GM21447 (cell line): Measurements from ENCODE around the gene CREG1.
A peak's percentile ranks its signal among the peaks of the same experiment; 100 is the strongest.
"Not testable (repeated sequence)": the region's sequence is repeated elsewhere in the genome, so short reads cannot be mapped to it uniquely, and the experiment has no call there.

Experiments used
- ATAC-seq: cut with Tn5 transposase; IDR thresholded peaks from one replicate; pipeline ENCODE4 v1.9.1; 2021; ENCODE audit not compliant: unreplicated experiment

CREG1 gene

DNA sequence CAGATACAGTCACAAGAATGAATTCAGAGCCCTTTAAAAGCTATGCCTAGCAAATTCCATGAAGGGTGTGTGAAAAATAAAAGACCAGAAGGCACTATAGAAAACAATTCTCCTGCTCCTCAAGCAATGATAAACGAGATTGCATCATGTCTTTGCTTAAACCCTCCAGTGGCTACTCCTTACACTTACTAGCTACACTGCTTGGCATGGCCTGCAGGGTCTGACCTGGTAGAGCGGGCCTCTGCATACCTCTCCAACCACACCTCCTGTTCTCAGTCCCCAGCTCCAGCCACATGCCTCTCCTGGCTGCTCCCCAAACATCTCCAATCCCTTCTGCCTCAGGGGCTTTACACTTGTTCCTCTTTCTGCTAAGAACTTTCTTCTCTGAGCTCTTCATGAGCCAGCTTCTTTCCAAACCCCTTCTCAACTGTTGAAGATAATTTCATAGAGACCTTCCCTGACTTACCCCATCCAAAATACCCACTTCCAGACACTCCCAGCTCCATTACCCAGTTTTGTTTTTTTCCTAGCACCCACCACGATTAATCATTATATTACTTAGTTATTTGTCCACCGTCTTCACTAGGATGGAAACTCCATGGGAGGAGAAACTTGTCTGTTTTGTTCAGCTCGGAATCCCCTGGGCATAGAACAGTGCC is 11.2 kb upstream of the CREG1 start:
- no peak for ATAC-seq

GRCh38 chr1:167563579-167564246 is 10.2 kb upstream of the CREG1 start:
- no peak for ATAC-seq

GRCh38 chr1:167562702-167563101 is 9.1 kb upstream of the CREG1 start:
- ATAC-seq: no peak

- no peak for ATAC-seq
Measured at GRCh38 chr1:167561753-167562152, 8.2 kb upstream of the CREG1 start.

DNA sequence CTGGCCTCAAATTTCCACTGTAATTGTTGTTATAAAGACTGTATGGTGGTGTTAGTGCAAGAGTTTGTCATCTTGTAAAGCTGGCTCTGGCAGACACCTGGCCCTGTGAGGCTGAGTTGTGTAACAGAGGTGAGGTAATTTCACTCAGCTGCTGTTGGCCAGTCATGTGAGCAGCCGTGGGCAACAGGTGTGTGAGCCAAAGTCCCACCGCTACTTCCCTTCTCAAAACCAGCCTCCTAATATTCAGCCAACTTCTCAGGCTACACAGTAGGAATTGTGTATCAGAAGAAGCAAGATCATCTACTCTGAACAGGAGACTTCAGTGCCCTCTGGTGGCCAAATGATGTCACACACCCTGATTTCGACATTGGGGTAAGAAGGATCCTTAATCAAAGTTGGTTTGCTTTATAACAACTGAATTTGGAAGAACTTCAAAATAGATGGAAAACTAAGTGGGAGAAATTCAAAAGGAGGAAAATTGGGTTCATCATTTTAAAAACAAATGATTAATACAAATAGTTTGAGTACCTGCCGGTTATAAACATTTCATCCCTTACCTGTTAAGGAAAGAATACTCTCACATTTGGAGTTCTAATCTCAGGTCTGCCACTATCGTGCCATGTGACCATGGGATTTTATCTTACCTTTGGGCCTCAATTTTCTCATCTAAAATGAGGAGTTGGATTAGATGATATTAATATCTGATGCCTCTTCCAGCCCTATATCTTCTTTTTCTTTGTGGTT is 2.6 kb upstream of the CREG1 start:
- no peak for ATAC-seq

DNA sequence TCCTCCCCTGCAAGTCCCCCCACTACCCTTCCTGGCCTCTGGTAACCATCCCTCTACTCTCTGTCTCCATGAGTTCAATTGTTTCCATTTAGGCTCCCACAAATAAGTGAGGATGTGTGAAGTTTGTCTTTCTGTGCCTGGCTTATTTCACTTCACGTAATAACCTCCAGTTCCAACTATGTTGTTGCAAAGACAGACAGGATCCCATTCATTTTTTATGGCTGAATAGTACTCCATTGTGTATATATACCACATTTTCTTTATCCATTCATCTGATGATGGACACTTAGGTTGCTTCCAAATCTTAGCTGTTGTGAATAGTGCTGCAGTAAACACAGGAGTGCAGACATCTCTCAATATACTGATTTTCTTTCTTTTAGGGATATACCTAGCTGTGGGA is 1.5 kb upstream of the CREG1 start:
- ATAC-seq: not testable (repeated sequence)

DNA sequence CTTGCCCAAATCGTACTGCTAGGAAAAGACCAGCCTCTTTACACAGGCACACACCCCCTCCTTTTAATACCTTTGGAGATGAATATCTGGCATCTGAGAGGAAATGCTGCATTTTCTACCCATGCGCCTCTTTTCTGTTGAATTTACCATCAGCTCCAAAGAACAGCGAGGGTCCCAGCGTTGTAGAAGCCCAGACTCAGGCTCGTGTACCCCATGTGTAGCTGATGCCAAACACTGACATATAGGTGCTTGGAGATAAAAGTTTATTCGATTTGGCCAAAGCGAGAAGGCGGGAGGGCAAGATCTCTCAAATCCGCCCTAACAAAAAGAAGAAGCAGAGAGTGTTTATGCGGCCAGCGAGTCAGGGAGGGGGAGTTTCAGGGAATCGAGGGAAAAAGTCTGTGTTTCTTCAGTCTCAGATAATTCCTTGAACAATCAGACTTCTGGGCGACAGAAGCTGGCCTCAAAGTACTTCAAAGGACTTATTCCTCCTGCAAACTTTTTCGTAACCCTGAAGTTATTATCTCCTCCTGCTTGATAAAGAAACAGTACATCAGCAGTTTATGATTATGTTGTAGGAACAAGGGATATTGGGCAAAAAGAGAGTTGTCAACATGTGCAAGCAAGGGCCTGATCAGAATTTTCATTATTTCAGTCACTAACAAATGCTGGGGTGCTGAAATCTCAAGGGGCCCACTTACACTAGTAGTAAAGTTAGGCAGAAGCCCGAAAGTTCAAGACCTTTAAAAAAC is 642 bp upstream of the CREG1 start:
- peak; percentile 10 for ATAC-seq

- no peak for ATAC-seq
Measured at GRCh38 chr1:167551362-167551761, 2.2 kb downstream of the CREG1 start.

DNA sequence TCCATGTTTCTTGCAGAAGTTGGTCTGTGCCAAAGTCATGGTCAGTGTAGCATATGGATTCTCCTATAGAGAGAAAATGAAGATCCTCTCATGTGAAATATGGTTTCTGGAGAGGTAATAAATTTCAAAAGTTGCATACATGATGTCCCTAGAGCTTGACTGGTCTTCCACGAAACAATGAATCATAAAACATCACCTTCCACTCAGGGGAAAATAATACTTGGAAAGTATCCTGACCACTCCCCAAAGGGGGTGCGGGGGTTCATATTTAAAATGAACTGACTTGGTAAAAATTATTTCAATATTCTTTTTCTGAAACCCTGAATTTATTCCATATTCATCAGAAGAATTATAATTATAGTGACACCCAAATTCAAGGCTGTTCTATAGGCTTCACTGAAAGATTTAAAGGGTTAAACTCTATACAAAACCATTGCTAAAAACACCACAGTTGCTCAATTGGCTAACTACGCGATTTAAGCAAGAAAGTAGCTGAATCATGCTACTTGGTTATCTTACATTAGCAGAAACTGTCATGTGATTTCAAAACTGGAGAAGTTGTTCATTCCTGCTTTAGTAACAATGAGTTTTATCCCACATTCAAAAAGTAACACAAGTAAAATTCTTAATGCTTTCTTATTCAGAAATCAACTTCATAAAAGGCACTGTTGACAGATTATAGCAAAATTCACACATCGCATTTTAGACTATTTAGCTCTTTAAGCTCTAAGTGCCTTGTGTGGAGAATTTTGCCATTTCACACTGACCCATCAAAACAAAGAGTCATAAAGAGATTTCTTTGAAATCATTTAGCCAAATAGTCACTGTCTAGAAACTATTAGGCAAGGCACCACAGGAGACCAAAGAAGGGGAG is 5.3 kb downstream of the CREG1 start:
- ATAC-seq: no peak

- ATAC-seq: no peak
Measured at GRCh38 chr1:167546935-167547334, 6.6 kb downstream of the CREG1 start.

GRCh38 chr1:167545349-167545748 is 8.2 kb downstream of the CREG1 start:
- ATAC-seq: no peak

- ATAC-seq: no peak
Measured at GRCh38 chr1:167544447-167545093, 9.0 kb downstream of the CREG1 start.

DNA sequence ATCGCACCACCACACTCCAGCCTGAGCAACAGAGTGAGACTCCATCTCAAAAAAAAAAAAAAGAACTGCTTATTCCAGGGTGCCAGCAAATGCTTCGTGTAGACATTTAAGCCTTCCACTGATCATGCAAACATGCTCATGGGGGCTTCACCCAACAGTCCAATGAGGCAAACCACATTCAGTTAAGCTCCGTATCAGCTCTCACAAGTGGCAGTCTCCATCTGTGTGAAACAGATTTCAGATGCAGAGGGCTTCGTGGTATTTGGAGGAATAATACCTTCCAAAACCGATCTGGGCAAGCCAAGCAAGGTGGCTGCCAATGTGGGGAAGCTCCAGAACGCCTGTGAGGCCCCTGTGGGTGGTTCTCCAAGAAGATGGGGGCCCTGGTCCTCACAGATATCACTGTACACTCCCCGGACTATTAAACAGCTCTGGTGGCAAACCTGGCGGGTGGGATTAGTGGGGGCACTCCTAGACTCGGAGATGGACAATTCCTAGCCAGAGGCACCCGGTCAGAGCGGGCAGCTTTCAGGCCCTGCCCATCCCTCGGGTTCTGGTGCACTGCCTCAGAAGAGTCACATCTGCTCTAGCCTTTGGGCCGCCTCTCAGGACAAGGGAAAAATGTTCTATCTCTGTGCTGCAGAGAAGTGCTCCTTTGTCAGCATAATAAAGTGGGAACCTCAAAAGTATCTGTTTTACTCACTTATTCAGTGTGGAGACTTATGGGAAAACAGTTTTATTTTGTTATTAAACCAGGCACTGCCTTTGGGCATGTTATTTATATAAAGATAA is 10.2 kb downstream of the CREG1 start:
- ATAC-seq: no peak

DNA sequence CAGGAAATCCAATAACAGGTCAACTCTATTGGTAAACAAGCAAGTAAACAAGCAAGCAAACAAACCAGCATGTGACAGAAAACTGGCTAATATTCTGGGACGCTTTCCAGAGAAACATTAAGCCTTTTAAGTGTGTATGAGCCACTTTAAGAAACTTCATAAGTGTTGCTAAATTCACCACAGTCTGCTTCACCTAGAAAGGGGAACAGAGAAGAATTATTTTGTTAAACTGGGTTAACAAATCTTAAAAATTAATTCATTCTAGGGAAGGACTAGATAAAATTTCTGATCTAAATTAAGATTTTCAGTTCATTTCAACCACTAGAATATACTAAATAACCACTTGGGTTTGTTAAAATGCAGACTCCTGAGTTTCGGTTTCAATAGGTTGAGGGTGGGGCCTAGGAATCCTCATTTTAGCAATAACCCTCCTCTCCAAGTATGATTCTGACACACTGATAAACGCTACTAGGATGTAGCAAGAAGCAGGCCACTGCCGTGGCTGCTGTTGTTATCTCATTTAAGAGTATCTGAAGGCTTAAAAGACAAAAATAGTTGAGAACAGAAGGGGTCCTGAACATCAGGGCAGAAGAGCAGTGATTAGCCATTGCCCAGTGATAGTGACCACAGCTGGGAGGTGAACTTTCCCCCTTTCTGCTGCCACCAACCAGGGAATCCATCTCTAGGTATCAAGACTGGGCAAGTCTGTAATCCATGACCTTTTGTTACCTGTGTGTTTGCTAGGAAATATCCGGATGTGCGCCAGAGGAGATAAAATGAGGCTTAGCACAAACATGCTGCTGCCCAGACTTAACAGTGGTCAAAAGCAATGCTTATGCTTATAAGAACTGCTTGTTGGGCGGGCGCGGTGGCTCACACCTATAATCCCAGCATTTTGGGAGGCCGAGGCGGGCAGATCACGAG is 11.2 kb downstream of the CREG1 start:
- no peak for ATAC-seq

- ATAC-seq: no peak
Measured at GRCh38 chr1:167541610-167542009, 12.0 kb downstream of the CREG1 start.

GRCh38 chr1:167541003-167541402 is 12.6 kb downstream of the CREG1 start:
- ATAC-seq: no peak

DNA sequence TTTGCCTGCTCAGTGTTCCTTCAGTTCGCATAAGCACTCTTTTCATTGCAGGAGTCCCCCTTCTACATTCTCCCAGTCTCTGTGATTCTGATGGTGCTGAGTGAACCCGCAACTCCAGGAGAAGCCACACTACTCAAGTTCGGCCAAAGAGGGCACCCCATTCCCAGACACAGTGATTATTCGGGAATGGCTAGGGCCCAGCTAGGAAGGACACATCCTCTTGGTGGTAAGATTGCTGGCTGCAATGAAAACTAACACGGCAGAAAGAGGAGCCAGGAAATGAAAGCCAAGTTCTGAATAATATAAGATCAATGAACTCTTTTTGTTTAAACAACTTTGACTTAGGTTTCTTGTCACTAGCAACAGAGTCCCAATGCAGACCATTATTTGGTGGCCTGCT is 14.9 kb downstream of the CREG1 start:
- no peak for ATAC-seq

- peak; percentile 61 for ATAC-seq
Measured at GRCh38 chr1:167533851-167534300, 19.7 kb downstream of the CREG1 start.
